Natural killer cell (primary cell): Measurements from ENCODE around the gene IGSF11. TPM values are rescaled to one million over a fixed set of nuclear protein-coding genes. Genes with fewer than 3 reads are reported as not detected.

Experiments used
- ATAC-seq, 3 donors: fragments of 150-1000 bp in 2 of 3; fragments of 200-7000 bp in 1 of 3; cut with Tn5 transposase; 1 replicate in 1 of 3; 2 replicates in 2 of 3; pipeline ENCODE4 v1.10.0; 2021; ENCODE audit warnings: mild to moderate bottlenecking in 2 of 3, moderate library complexity in 2 of 3
- DNase-seq, 2 donors: peaks; one replicate each; pipeline versions ENCODE4 v3.0.0 to v3.0.0-alpha.2; 2013 to 2021; ENCODE audit warnings: mixed read lengths in 1 of 2
- H3K27ac ChIP-seq: one replicate; pipeline ENCODE4 v1.5.1; 2013; ENCODE audit warnings: mild to moderate bottlenecking, low read length
- H3K27me3 ChIP-seq: one replicate; pipeline ENCODE4 v1.6.1; 2013; ENCODE audit warnings: low read length; ENCODE audit not compliant: control insufficient read depth, insufficient read depth
- H3K36me3 ChIP-seq: one replicate; pipeline ENCODE4 v1.6.1; 2013; ENCODE audit warnings: low read length; ENCODE audit not compliant: control insufficient read depth, insufficient read depth
- H3K4me1 ChIP-seq: one replicate; pipeline ENCODE4 v1.6.1; 2013; ENCODE audit warnings: low read length; ENCODE audit not compliant: control insufficient read depth, insufficient read depth
- H3K4me3 ChIP-seq: one replicate; pipeline ENCODE4 v1.5.1; 2013; ENCODE audit warnings: low read length
- H3K9me3 ChIP-seq: one replicate; pipeline ENCODE4 v1.6.1; 2013; ENCODE audit warnings: low read length; ENCODE audit not compliant: control insufficient read depth, insufficient read depth
- H3K27ac Mint-ChIP-seq, 2 donors: one replicate each; pipeline ENCODE4 v1.8.0; 2022; ENCODE audit warnings: mild to moderate bottlenecking in 2 of 2, mixed read lengths in 2 of 2, moderate library complexity in 1 of 2
- H3K27me3 Mint-ChIP-seq, 2 donors: one replicate each; pipeline ENCODE4 v1.8.0; 2022; ENCODE audit warnings: low read depth in 2 of 2, mixed read lengths in 2 of 2
- H3K36me3 Mint-ChIP-seq: one replicate; pipeline ENCODE4 v1.8.0; 2022; ENCODE audit warnings: mixed read lengths
- H3K4me1 Mint-ChIP-seq, 2 donors: one replicate each; pipeline ENCODE4 v1.8.0; 2022; ENCODE audit warnings: mixed read lengths in 2 of 2
- H3K4me3 Mint-ChIP-seq: one replicate; pipeline ENCODE4 v1.8.0; 2022; ENCODE audit warnings: mild to moderate bottlenecking, moderate library complexity, mixed read lengths
- H3K9me3 Mint-ChIP-seq, 2 donors: one replicate each; pipeline ENCODE4 v1.8.0; 2022; ENCODE audit warnings: mixed read lengths in 2 of 2
- CTCF ChIP-seq: fragments of 200-600 bp; IDR thresholded peaks from one replicate; pipeline ENCODE4 v1.8.0; 2022; ENCODE audit warnings: antibody characterized with exemption
- WGBS: methylation state at CpG from one replicate; pipeline ENCODE4 v1.1.7; 2013; ENCODE audit warnings: missing lambda C conversion rate; ENCODE audit not compliant: insufficient coverage; 5-methylcytosine and 5-hydroxymethylcytosine counted together
- intact Hi-C: fragments of 100-400 bp; cut with micrococcal nuclease; formaldehyde crosslinking; loops from one replicate; pipeline ENCODE4 v1.14.2; 2022
- total RNA-seq, 4 donors: library from RNA; stranded (reverse); fragments of 120-200 nt in 1 of 4; gene quantifications; one replicate each; pipeline versions ENCODE4 v1.2.3 to v1.2.4, GENCODE V29; 2013 to 2022

IGSF11 gene
- total RNA-seq, 3 donors from 2014 or later (not counting 1 experiment from before 2014, with no cell fraction given): 0.66 to 2.3 TPM; not detected in 1

- Mint-ChIP-seq H3K27ac (no peak overlapping the region), H3K9me3 (no peaks in the 10 kb centered on the region), H3K36me3 (no peaks in the 10 kb centered on the region), H3K27me3 (peaks cover 6 to 7% of the 10 kb centered on the region in 2 donors), H3K4me3 (no peak overlapping the region), H3K4me1 (no peaks in the 10 kb centered on the region)
- Histone ChIP-seq H3K4me3 (no peak overlapping the region), H3K4me1 (no peaks in the 10 kb centered on the region), H3K9me3 (no peaks in the 10 kb centered on the region), H3K36me3 (no peaks in the 10 kb centered on the region), H3K27me3 (no peaks in the 10 kb centered on the region), H3K27ac (no peak overlapping the region)
- TF ChIP-seq CTCF: no peak
- no peak for DNase-seq
- 86% methylated on average over 1 of the region's 2 CpGs for WGBS
- intact Hi-C loops: no loop called here
- no peak for ATAC-seq
These were observed 49.9 kb downstream of the IGSF11 start for GRCh38 chr3:118984699-118985098.

- ATAC-seq: no peak
- no peak overlapping the region for H3K27ac Mint-ChIP-seq
These were observed 53.0 kb downstream of the IGSF11 start for GRCh38 chr3:118981494-118982134.

GRCh38 chr3:118980832-118981231, 53.8 kb downstream of the IGSF11 start:
- no peak for DNase-seq
- H3K27ac ChIP-seq: no peak overlapping the region
- no peak overlapping the region for H3K27ac Mint-ChIP-seq
- H3K27me3 Mint-ChIP-seq: peaks cover 4 to 6% of the 10 kb centered on the region in 2 donors
- TF ChIP-seq CTCF: no peak
- 83% methylated on average over 1 of the region's 2 CpGs for WGBS
- intact Hi-C loops: no loop called here
- no peak overlapping the region for H3K4me3 Mint-ChIP-seq
- H3K27me3 ChIP-seq: no peaks in the 10 kb centered on the region
- no peaks in the 10 kb centered on the region for H3K36me3 ChIP-seq
- H3K4me3 ChIP-seq: no peak overlapping the region
- H3K4me1 ChIP-seq: no peaks in the 10 kb centered on the region
- H3K4me1 Mint-ChIP-seq: no peaks in the 10 kb centered on the region
- H3K36me3 Mint-ChIP-seq: no peaks in the 10 kb centered on the region
- H3K9me3 ChIP-seq: no peaks in the 10 kb centered on the region
- no peaks in the 10 kb centered on the region for H3K9me3 Mint-ChIP-seq
- no peak for ATAC-seq

More at GRCh38 chr3:118981494-118982134, 53.0 kb downstream of the IGSF11 start:
- 79% methylated on average over 6 of the region's 6 CpGs for WGBS
- Mint-ChIP-seq H3K4me1 (no peaks in the 10 kb centered on the region), H3K27me3 (peaks cover 6 to 7% of the 10 kb centered on the region in 2 donors), H3K4me3 (no peak overlapping the region), H3K9me3 (no peaks in the 10 kb centered on the region), H3K36me3 (no peaks in the 10 kb centered on the region)
- Histone ChIP-seq H3K36me3 (no peaks in the 10 kb centered on the region), H3K4me3 (no peak overlapping the region), H3K9me3 (no peaks in the 10 kb centered on the region), H3K27ac (no peak overlapping the region), H3K4me1 (no peaks in the 10 kb centered on the region), H3K27me3 (no peaks in the 10 kb centered on the region)
- intact Hi-C loops: no loop called here
- no peak for DNase-seq
- no peak for TF ChIP-seq CTCF

GRCh38 chr3:118978393-118978758, 56.3 kb downstream of the IGSF11 start:
- H3K36me3 ChIP-seq: no peaks in the 10 kb centered on the region
- H3K4me3 ChIP-seq: no peak overlapping the region
- peaks cover 2 to 3% of the 10 kb centered on the region in 2 donors for H3K9me3 Mint-ChIP-seq
- H3K27me3 ChIP-seq: no peaks in the 10 kb centered on the region
- H3K36me3 Mint-ChIP-seq: no peaks in the 10 kb centered on the region
- intact Hi-C loops: no loop called here
- ATAC-seq (no peak), DNase-seq (no peak)
- no peak overlapping the region for H3K27ac Mint-ChIP-seq
- no peaks in the 10 kb centered on the region for H3K9me3 ChIP-seq
- H3K4me1 Mint-ChIP-seq: no peaks in the 10 kb centered on the region
- 96% methylated on average over 5 of the region's 5 CpGs for WGBS
- H3K4me1 ChIP-seq: no peaks in the 10 kb centered on the region
- peaks cover 0 to 6% of the 10 kb centered on the region in 2 donors for H3K27me3 Mint-ChIP-seq
- TF ChIP-seq CTCF: no peak
- H3K4me3 Mint-ChIP-seq: no peak overlapping the region
- no peak overlapping the region for H3K27ac ChIP-seq
